GM18520 (cell line): ENCODE measurements around the gene ADGRG1.

Source experiments
- ATAC-seq: cut with Tn5 transposase; IDR thresholded peaks from one replicate; pipeline ENCODE4 v1.9.1; 2021; ENCODE audit not compliant: unreplicated experiment

The ADGRG1 gene

DNA sequence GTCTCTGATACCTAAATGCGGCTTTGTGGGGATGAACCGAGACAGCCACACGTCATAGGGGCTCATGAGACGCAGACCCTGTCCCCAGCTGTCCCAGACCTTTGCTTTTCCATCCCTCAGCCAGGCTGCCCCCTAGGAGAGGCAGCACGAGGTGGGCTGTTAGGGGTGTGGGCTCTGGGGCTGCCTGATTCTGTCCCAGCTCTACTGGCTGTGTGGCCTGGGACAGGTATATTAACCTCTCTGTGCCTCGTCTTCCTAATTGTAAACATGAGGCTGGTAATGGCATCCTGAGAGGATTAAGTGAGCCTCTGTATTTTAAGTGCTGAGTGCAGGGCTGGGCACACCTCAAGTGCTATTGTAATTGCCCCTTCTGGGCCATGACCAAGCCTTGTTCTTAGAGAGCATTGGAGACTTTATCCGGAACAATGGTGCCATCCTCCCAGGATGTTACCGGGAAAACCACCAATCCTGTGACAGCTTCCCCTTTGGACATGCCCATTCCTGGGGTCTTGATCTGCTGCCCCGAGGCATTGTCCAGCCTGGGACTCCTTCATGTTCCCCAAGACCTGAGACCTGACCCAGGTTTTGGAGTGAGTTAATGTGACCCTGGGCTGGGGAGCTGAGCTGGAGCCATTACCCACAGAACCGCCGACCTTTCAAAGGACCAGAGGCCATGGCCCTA, 5.1 kb downstream of the ADGRG1 start:
- ATAC-seq: no peak

GRCh38 chr16:57634171-57634570, 5.7 kb downstream of the ADGRG1 start:
- ATAC-seq: no peak

- no peak for ATAC-seq
Measured at GRCh38 chr16:57635266-57636097, 7.1 kb downstream of the ADGRG1 start.

GRCh38 chr16:57636184-57636583, 7.8 kb downstream of the ADGRG1 start:
- no peak for ATAC-seq

DNA sequence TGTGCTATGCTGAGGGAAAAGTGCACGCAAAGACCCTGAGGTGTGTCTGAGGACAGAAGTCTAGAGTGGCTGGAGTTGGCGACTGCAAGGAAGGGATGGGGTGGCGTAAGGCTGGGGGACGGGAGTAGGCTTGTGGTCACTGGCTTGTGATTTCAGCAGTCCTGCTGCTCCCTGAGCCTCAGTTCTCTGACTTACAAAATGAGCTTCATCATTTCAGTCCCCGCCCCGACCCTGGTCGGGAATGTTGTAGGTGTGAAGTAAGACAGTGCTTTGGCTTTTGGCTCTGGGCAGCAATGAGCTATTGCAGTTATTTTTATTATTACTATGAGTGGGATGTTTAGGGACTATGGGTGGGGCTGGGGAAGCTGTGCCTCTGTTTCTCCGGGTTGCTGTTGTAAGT, 8.6 kb downstream of the ADGRG1 start:
- no peak for ATAC-seq

- ATAC-seq: no peak
Measured at GRCh38 chr16:57637424-57637823, 9.0 kb downstream of the ADGRG1 start.

DNA sequence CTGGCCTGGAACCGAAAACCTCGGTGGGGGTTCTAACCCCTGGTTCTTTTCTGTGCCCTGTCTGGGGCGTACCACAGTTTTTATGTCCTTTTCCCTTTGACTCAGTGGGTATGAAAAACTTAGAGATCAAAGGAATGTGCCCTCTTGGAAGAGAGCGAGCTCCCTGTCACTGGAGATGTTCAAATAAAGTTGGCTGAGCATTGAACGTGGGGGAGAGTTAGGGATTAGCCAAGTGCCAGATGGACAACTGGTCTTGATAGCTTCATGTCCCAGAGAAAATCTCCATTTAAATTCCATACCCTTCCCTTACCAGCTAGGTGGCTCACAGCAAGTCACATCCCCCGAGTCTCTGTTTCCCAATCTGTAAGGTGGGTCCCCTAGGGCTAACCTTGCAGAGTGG, 9.5 kb downstream of the ADGRG1 start:
- ATAC-seq: no peak

DNA sequence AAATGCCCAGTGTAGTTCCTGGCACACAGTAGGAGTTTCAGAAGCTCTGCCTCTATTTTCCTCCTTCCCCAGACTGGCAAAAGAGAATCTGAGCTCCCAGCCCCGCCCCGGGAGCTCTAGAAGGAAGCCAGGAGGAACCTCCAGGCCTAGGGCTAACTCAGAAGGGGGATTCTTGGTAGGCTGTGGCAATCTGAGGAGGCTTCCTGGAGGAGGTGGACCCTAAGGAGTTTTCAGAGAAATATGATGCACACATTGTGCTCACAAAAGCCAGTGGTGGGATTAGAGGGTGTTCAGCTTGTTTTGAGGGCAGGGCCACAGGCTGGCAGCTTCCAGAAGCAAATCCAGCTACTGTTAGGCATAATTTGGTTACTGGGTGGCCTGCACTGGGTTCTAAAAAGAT, 10.0 kb downstream of the ADGRG1 start:
- no peak for ATAC-seq

- ATAC-seq: no peak
Measured at GRCh38 chr16:57639172-57639887, 10.9 kb downstream of the ADGRG1 start.

DNA sequence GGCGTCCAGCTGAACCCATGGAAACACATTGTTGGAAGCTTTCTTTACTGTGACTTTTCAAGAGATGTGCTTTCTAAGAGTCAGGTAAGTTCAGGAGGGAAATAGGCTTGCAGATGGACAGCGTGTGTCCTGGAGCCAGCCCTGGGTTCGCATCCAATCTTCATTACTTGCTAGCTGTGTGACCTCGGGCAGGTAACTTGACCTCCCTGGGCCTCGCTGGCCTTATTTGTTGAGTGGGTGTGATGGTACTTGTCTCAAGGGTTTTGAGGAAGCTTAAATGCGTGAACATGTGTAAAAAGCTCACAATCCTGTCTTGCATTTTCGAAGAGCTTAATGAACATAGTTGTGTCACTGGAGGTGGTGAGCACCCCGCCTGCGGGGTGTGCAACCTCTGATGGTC, 11.8 kb downstream of the ADGRG1 start:
- ATAC-seq: no peak

GRCh38 chr16:57640612-57641011, 12.2 kb downstream of the ADGRG1 start:
- ATAC-seq: no peak

DNA sequence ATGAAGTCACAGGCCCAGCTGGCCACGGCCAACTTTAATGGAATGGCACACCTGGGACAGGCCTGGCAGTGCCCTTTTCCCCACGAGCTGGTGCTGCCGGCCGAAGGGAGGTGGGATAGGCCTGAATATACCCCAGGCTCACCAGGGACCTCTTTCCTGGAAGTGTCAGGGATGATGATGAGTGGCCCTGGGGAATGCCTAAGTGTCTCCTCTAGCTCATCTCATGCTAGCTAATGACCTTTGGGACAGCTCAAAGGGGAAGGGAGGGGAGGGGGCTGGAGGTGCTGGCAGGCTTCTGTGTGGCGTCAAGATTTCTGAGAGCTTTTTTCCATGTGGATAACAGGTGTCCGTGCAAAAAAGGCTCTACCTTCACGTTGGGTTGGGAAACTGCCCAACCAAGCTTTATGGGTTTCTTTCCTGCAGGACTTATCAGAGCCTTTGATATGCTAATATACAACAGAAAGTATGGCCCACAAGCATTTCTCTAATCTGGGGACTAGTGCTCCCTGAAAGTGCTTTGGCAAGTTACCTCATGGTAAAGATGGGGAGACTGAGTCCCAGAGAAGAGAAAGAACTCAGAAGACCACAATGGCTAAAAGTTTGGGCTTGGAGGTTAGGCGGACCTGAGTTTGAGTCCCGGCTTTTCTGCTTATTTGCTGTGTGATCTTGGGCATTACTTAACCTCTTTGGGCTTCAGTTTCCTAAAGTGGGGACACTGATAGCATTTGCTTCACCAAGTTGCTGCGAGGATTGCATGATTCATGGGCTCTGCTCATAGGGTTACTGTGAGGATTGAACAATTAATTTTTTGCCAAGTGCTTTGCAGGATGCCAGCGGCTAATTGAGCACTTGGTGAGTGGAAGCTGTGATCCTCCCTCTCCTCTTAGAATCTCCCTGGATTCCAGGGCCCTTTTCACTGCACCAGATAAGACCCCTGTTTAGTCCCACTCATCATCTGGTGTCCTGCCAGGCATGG, 14.0 kb downstream of the ADGRG1 start:
- ATAC-seq: no peak

DNA sequence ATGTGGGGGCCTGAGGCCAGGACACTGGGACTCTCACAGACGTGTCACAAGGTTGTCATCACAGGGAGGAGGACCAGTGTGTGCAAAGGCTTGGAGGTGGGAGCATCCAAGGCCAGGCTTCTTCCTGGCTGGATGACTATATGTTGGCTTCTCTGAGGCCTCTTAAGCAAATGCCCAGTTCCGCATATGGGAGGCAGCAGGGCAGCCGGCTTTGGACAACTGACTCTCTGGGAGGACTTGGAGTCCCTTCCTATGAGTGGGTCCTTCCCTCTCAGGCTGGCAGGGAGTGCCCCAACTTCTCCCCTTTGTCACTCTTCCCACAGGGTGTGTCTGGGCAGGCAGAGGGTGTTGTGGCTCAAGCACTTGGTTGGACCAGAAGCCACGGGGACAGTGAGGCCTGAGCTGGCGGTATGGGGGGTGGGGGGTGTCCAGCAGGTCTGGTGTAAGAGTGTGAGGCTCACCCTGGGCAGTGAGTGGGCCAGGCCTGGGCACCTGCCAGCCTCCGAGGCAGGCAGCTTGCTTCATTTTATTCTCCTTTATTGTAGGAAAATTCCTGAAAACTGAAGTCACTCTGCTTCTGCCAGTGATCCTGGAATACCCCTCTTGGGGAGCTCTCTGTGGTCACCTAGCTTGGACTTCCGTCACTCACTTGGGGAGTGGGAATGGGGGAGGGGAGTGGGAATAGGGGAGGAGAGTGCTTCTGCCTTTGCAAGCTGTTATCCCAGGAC, 14.9 kb downstream of the ADGRG1 start:
- no peak for ATAC-seq

DNA sequence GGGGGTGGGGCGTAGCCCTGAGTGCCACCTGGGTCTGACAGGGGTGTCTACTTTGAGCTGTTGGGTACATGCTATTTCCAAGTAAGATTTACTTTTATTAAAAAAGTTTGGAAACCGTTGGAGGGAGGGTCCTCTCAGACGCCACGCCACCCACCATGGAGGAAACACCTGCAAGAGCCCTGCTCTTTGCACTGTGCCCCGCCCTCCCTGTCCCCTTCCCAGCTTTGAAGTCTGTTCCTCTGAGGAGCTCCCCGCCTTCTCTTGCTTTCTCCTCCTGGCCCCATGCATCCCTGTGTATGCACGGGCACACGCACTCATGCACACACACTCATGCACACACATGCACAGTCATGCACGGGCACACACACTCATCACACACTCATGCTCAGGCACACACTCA, 15.5 kb downstream of the ADGRG1 start:
- no peak for ATAC-seq

GRCh38 chr16:57644383-57645014, 16.1 kb downstream of the ADGRG1 start:
- no peak for ATAC-seq

- ATAC-seq: no peak
Measured at GRCh38 chr16:57645169-57645568, 16.7 kb downstream of the ADGRG1 start.

- no peak for ATAC-seq
Measured at GRCh38 chr16:57645691-57646387, 17.4 kb downstream of the ADGRG1 start.

DNA sequence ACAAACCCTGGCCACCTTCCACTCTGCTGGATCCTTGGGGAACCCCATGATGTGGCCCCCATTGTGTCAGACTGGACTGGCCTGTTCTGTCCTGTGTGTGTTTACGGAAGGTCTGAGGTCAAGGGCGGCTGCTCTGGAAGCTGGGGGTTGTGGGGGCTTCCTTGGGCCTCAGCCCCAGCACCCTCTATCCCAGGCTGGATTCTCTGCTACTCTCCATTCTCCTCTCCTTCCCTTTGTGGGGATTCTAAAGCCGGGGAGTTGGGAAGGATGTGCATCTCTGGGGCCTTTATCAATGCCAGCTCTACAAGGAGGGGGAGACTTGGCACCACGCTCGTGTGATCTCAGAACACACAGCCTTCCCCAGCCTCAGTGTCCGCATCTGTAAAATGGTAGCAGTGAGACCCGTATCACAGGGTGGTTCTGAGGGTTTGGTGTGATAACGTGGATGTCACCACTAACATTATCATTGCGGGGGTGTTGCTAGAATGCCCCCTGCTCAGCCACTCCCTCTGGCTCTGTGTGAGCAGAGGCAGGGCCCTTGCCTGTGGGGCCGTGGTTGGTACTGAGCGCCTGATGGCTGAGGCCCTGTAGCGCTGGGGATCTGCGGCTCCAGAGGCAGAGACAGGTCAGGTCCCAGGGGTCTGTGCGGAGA, 18.1 kb downstream of the ADGRG1 start:
- no peak for ATAC-seq
